HG03025 (cell line): Measurements from ENCODE around the gene COL2A1.

Experiments
- ATAC-seq: cut with Tn5 transposase; IDR thresholded peaks from one replicate; pipeline ENCODE4 v1.9.1; 2021; ENCODE audit warnings: mild to moderate bottlenecking, moderate library complexity; ENCODE audit not compliant: unreplicated experiment, low FRiP score

Gene COL2A1

GRCh38 chr12:48004053-48004941 is at the start of gene COL2A1:
Gene COL2A1, minus strand, starts transcription at chr12:48004476. Its CDS starts 155 bp downstream, at chr12:48004321.
- ATAC-seq = no peak

- no peak for ATAC-seq
Observed at GRCh38 chr12:48053883-48054282, 49.6 kb upstream of the COL2A1 start.

- no peak for ATAC-seq
Observed at GRCh38 chr12:48053122-48053521, 48.8 kb upstream of the COL2A1 start.

- ATAC-seq = no peak
Observed at GRCh38 chr12:48051681-48052080, 47.4 kb upstream of the COL2A1 start.

- no peak for ATAC-seq
Observed at GRCh38 chr12:48050174-48050573, 45.9 kb upstream of the COL2A1 start.

- no peak for ATAC-seq
Observed at GRCh38 chr12:48045965-48046518, 41.8 kb upstream of the COL2A1 start.

GRCh38 chr12:48045061-48045846 is 41.0 kb upstream of the COL2A1 start:
- no peak for ATAC-seq

GRCh38 chr12:48044396-48044795 is 40.1 kb upstream of the COL2A1 start:
- no peak for ATAC-seq

- no peak for ATAC-seq
Observed at GRCh38 chr12:48043771-48044170, 39.5 kb upstream of the COL2A1 start.

- ATAC-seq = no peak
Observed at GRCh38 chr12:48041591-48042423, 37.5 kb upstream of the COL2A1 start.

- ATAC-seq = no peak
Observed at GRCh38 chr12:48040354-48040753, 36.1 kb upstream of the COL2A1 start.

- ATAC-seq = no peak
Observed at GRCh38 chr12:48039151-48039550, 34.9 kb upstream of the COL2A1 start.

GRCh38 chr12:48038085-48038484 is 33.8 kb upstream of the COL2A1 start:
- ATAC-seq = no peak

- ATAC-seq = no peak
Observed at GRCh38 chr12:48037267-48037915, 33.1 kb upstream of the COL2A1 start.

GRCh38 chr12:48036818-48037217 is 32.5 kb upstream of the COL2A1 start:
- ATAC-seq = no peak

GRCh38 chr12:48034835-48035805 is 30.8 kb upstream of the COL2A1 start:
- ATAC-seq = no peak

GRCh38 chr12:48033451-48033850 is 29.2 kb upstream of the COL2A1 start:
- ATAC-seq = no peak

- no peak for ATAC-seq
Observed at GRCh38 chr12:48032597-48032996, 28.3 kb upstream of the COL2A1 start.
